ENCODE measurements around the gene OR14I1.

The OR14I1 gene

DNA sequence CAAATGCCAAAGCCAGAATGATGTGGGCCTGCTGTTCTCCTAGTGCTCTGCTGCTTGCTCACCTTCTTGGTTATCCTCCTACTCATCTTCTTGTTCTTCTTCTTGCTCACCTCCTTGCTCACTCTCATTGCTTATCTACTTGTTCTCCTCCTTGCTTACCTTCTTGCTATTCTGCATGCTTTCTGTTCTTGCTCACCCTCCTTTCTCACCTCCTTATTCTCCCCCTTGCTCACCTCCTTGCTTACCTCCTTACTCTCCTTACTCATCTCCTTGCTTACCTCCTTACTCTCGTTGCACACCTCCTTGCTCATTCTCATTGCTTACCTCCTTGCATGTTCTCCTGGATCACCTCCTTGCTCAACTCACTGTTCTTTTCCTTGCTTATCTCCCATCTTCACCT lies at the start of gene OR14I1:
Gene OR14I1 (minus strand): TSS at position 53 of the 400 bp plus-strand sequence.
- DNase-seq: no peak

DNA sequence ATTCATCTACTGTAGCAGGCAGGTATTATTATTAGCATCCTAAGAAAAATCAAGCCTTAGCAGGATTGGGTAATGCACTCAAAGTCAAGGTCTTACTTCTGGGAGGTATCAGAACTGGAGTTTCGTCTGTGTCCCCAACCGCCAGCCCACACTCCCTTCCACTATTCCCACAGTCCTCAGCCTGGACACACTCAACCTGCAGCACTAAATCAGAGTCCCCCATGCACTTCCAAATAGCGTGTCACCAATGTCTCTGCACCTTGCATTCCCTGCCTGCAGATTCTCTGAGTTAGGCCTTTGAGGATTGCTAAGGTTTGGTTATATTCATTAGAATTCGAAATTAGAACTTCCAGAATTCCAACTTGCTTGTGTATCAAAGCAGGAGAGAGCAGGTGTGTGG lies 49.1 kb upstream of the OR14I1 start:
- DNase-seq: no peak

DNA sequence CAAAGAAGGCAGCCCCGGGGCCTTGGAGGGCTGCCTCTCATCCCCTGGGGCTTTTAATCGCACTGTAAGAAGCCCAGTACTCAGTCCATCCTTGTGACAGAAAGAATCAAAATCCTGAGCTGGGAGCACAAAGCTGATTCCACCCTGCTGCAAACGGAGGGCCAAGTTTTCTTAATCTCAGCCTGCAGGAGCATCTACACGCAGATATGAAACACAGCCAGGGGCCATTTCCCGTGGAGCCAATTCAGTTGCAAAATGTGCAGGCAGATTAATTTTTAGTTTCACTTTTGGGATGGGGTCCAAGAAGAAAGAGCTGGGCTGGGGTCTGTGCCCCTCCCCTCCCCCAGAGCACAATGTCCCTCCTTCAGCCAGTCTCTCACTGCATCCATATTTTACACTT lies 48.6 kb upstream of the OR14I1 start:
- no peak for DNase-seq

DNA sequence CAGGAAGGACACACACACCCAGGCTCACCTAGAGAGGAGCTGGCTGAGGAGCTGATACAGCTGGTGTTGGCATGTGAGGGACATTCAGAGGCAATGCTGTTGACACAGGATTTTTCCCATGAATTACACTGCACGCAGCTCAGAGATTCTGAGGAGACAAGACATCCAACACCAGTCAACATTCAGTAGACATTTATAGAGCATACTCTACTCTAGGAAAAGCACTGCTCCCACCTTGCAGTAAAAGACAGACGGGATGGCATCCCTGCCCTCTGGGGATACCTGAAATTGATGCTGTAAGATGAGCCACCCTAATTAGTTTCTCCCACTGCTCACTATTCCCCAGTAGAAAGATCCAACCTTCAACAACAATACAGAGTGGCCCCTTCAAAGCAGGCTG lies 47.9 kb upstream of the OR14I1 start:
- DNase-seq: no peak

DNA sequence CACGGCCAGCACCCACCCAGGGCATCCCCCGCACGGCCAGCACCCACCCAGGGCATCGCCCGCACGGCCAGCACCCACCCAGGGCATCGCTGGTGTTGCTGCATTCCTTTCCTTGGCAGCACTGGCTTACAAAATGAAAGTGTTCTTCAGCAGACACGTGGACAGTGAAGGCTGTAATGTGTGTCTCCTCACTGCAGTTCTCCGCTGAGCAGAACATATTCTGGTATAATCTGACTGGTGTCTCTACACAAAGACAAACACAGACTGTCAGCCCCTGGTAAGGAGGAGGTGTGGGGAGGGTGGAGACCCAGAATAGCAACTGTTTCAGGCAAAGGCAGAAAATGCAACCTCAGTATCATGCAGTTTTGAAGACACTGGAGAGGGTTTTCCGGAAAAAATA lies 45.6 kb upstream of the OR14I1 start:
- DNase-seq: no peak

DNA sequence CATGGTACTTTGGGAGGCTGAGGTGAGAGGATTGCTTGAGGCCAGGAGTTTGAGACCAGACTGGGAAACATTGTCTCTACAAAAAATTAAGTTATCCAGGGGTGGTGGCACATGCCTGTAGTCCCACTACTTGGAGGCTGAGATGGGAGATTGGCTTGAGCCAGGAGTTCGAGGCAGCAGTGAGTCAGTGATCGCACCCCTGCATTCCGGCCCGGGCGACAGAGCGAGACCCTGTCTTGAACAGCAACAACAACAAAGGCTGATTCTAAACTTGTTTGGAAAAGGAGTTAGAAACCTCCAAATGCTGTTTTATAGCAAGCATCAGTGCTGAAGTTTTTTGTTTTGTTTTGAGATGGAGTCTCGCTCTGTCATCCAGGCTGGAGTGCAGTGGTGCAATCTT lies 38.3 kb upstream of the OR14I1 start:
- no peak for DNase-seq

DNA sequence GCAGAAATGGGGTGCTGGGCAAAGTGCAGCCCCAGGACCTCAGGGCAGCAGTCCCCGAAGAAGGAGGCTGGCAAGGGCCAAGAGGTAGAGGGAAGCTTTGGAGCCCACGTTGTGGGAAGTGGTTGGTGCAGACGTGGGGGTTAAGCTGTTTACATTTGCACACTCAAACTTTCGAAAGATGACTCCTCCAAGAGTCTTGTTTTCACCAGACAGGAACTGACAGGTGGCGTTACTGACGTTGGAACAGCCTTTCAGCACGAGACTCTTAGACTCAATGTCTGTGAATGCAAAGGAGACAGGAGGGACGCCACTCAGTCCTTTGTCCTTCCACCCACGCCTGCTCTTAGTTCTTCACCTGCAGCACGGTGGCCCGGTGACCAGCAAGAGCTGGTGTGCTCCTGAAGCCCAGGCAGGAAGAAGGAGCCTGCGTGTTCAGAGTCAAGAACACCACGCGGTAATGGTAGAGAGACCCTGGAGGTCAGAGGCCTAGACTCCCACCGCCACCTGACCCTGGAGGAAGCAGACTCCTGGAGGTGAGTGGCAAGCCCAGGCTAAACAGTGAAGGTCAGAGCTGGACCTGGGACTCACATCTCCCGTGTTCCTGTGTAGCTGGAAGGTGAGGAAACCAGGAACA lies 37.1 kb upstream of the OR14I1 start:
- DNase-seq: no peak

DNA sequence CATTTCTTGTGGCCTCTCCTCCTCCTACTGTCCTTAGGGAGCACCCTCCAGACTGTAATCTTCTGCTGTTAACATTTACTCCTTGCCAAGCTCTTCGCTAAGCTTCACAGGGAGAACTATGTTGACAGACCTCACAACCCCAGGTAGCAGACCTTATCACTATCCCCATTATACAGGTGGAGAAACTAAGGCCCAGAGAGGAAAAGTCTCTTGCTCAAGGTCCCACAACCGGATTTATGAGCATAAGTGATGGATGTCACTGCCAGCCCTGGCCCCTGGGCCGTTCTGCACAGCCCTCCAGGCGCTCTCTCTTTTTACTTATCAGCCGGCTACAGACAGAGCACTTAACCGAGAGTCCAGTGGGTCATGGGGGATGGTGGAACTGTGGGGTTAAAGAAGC lies 34.9 kb upstream of the OR14I1 start:
- DNase-seq: no peak

DNA sequence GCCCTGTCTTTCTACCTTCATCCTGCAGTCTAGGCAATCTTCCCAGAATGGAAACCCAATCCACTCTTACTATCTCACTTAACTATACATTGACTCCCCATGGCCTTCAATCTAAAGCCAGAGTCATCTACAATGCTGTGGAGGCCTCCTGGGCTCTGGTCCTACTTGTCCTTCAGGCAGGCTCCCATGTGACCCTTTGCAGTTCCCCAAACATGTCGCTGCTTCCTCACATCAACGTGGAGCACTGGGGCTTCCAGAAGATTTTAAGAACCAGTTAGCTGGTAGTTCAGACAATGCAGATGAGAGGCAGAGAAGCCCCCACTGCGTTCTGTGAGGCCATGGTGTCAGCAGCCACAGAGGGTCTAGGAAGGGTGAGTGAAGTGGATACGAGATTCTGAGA lies 34.4 kb upstream of the OR14I1 start:
- no peak for DNase-seq

DNA sequence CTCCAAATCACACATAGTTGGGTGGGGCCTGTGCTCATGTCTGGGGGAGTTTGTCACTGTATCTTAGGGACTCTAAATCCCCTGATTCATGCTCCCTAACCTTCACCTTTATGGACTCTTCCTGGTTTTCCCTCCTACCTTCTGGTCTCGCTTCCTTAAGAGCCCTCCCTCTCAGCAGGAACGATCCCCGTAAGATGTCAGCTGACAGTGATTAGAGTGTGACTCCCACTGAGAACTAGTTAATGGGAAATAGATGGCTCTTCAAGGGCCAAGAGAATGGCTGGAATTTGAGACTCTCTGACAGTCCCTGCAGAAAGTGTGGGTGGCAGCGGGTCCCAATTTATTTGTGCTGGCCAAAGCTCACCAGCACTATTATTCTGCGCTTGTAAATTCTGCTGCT lies 31.0 kb upstream of the OR14I1 start:
- no peak for DNase-seq

DNA sequence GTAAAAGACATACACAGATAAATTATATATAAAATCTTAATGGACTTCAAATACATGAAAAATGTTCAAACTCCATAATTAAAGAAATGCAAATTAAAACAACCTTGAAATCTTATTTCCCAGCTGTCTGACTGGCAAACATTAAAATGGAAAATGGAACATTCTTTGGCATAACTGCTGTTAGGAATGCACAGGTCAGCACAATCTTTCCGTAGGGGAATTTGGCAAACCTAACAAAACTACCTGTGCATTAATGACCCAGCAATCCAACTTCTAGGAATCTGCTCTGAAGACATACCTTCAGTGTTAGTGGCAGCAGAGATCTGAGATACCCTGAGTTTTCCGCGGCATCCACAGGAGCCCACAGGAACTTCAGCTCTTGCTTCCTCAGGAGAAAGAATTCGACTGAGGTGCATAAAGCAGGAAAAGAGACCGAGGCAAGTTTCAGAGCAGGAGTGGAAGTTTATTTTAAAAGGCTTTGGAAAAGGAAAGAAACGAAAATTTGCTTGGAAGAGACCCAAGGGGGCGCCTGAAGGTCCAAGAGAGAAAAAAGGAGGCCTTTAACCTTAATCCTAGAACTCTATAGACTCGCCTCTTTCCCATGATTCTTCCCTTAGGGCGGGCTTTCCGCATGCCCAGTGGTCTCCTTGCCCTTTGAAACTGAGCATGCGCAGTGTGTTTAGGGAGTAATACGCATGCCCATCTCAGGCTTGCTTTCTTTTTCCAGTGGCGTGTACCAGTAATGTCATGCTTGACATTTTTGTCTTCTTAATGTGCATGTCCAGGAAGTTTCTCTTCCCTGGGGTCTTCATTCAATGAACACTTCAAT lies 28.2 kb upstream of the OR14I1 start:
- DNase-seq: no peak

DNA sequence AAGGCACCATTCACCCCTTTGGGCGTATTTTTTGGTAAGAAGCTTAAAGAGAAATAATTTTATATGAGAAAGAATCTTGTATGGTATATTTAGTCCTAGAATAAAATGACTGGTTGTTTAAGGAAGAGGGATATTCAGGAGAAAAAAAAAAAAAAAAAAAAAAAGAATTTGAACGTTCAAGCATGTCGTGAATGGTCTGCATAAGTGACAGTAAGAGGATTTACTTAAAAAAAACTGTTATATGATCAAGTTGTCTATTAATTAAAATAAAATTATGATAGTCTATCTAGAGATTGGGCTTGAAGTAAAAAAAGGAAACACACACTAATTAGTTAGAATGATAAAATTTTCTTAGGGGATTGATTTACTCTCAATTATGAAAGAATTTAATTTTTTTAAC lies 11.7 kb upstream of the OR14I1 start:
- no peak for DNase-seq

DNA sequence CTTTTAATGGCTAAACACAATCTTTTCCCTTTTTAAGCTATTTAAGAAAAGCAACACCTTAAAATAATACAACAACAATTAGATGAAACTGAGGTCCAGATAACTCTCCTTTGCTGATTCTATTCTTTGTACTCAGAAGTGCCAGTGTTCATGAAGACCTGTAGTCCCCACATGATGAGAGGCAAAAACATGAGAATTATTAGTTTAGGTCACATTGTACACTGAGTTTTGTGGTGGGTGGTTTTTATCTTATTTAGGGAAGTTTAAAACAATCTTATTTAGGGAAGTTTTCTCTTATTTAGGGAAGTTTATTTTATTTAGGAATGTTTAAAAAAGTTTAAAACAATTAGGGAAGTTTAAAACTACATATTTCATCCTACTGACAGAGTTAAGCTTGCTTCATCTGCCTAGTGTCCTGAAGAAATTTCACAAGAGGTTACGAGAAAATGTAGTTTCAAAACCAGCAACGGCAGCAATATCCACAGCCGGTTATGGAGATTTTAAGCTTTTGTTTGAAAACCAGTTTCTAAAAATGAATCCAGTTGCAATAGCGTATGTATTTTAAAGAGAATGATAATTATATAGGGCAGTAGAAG lies 7.8 kb upstream of the OR14I1 start:
- DNase-seq: no peak

DNA sequence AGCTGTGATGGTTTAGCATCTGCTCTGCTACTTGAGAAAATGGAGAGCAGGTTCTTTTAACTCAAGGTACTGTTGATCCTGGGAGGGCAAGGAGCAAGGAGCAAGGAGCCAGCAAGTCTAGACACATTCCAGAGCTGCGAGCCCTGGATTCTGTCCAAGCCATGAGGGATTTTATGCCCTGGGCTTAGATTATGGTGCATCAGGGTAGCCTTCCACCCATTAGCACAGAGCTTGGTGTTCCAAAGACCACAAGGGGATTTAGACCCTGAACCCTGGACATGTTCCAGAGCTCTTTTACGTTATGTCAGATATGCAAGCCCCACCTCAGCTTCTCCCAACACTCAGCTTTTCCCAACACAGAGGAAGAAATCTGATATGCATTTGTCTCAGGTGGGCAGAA lies 2.0 kb upstream of the OR14I1 start:
- no peak for DNase-seq

DNA sequence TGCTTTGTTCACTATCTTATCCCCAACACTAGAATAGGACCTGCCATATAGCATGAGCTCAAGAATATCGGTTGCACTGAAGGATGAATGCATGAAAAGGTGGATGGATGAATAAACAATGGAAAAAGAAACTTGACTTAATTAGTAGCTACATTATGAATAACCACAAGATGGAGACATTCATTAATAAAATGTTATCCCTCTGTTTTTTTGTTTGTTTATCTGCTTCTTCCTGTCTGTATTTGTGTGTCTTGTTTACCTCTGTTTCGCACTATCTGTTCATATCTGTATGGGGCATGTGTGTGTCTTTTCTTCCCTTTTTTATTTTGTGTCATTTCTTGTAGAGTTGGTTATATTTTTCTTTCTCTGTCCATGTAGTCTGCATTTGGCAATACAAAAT lies 1.1 kb upstream of the OR14I1 start:
- no peak for DNase-seq

DNA sequence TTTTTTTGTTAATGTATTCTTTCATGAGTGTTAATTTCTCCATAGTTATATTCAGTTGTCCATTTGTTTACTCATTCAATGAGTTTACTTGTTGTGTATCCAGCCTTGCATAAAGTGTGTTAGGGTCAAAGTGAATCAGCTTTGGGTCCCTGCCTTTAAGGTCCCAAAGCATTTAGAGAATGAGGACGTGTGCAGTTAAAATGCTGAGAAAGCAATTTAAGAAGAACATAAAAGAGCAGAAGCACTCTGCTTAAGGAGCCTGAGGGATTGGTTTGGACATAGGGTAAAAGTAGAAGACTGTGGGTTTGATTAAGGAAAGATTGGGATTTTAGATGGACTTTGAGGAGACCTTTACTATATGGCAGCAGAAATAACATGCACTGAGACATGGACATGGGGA lies 3.5 kb downstream of the OR14I1 start:
- no peak for DNase-seq

DNA sequence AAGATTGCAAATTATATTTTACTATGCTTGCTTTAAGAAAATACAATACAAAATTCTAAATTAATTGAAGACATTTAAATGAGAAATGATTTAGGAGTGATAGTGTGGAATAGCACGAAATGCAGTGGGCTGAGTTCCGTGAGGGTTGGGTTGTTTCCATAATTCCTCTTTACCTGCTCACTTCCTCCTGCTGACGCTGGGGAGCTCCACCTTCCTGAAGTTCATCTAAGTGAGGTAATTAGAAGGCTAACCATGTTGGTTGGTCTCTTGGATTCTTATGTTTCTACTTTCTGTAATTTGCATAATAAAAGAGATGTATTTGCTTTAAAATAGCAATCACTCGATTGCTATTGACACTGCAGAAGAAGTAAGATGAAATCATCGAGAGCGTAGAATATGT lies 4.7 kb downstream of the OR14I1 start:
- DNase-seq: no peak

DNA sequence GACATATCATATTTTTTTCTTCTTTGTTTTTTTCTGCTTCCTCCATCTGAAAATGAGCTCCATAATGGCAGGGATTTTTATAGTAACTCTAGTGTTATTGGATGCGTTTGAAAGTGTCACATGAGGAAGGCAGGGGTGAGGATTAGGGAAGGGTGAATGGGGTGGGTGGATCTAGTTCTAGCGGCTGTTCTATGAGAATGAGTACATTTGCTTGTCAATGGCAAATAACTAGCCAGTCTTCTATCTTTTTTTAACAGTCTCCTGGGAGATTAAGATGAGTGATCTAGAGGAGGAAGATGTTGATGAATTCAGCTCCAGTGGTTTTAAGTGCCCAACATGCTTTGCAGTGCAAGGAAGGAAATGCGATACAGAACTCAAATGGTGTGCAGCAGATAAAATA lies 5.8 kb downstream of the OR14I1 start:
- DNase-seq: no peak

DNA sequence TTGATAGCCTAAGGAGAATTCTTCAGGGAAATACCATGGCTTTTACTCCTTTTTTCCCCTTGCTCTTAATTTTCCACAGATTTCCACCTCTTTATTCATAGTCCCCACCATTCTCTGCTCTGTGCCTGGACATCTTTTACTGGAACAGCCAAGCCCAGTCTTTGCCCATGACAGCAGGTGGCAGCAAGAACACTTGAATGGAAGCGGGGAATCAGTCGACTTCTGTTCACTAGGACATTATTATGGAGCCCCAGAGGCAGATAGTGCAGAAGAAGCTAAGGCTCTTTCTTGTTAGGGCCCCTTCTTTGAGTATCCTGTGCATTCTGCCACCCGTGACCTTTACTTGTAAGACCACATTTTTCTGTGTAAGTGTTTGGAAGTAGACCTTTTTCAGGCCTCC lies 6.3 kb downstream of the OR14I1 start:
- no peak for DNase-seq

DNA sequence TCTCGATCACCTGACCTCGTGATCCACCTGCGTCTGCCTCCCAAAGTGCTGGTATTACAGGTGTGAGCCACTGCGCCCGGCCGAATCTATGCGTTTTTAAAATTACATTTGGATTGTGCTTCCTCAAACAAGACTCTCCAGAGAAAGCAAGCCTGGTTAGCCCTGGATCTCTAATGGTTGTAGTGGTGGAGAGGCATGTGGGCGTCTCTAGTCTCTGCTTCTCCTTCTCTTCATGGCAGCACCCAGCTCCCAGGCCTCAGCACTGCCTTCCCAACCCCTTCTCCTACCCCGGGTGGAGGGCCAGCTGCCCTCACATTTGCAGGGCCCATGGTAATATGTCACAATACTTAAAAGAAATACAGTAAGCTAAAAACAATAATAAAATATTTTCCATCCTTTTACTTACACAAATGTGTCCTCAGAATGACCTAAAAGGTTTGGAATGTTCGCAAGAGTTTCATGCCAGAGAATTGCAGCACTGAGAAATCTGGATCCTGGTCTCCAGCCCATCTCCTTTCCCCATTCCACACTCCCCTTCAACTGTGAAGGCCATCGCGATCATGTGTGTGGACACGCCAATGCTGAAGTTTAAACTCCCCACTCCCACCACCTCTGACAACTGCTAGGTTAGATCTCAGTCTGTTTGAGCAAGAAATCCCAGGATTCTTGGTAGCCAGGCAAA lies 7.0 kb downstream of the OR14I1 start:
- no peak for DNase-seq

DNA sequence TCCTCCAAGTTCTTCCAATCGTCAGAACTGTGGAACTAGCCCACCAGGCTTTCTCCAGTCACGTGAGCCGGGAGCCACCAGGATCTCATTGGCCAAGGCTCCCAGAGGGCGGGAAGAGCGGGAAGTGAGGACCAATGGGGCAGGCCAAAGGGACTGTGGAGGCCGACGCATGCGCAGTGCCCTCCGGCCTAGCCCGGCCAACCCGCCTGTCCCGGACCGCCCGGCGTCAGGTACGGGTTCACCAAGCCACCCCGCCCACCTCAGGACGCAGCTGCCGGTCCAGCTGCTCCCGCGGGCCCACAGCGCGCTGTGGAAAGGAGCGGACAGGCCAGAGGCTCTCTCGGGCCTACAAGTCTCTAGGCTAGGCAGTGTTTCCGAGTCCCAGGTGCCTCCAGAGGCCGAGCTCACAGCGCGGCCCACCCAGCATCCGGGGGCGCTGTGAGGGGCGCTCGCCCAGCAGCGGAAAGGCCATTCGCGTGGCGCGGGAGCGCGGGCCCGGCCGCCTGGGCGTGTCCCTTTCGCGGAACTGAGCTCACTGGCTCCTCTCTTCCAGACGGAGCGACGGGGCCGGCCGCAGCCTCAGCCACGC lies 10.9 kb downstream of the OR14I1 start:
- DNase-seq: no peak

DNA sequence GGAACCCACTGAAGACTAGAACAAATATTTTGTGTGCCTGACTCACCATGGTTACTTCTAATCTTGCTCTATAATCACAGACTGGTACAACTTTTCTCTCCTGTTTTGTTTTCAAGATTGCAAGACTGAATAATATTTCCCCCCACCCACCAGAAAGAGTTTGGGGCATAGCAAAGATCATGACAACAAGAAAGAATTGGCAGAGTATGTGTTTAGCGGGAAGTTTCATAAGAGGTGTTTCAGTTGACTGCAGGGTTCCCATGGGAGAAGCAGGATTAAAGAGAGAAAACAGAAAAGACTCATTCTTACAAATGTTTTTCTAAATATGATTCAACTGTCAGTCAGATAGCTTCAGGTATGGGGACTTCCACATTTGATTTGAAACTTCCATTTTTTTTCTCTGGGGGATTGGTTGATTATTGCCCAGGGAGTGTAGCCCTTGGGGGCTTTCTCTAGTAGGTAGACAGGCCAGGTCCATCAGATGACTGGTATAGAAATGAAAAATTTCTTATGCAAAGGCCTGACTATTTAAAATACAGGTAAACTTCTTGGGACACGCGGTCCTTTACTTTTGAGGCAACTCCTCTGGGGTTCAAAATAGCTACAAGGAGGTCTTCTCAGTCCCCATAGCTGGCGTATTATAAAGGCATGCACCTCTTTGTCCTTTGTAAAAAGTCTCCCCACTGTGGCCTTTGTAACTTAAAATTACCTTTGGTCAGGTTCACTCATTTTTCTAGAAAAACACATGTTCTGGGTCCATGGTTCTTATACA lies 13.9 kb downstream of the OR14I1 start:
- no peak for DNase-seq

DNA sequence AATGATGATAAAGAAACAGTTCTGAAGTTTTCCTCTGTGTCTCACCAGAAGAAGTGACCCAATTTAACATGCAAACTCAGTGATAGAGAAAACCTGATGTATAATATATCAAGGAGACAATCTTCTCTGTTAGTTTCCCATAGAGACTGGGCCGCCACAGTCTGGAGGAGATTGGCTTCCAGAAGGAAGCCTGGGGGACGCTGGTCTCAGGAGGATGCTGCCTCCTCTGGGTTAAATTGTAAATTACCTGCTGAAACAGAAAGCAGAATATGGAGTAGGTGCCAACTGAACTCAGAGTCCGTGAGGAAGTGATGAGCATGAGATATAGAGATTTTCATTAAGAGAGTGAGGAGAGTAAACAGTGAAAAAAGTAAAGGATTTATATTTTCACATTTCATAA lies 15.8 kb downstream of the OR14I1 start:
- DNase-seq: no peak
